Calu3 (cell line): ENCODE data around the gene DGUOK. TPM values are rescaled to one million over a fixed set of nuclear protein-coding genes. Genes with fewer than 3 reads are reported as not detected.

Experiments used
- BruUV-seq: library from RNA; stranded (reverse); fragments of 400-500 nt; replicated peaks from 2 replicates; lab custom pipeline; 2021; lab: Mats Ljungman, UMichigan
- CTCF ChIA-PET: fragments of 300-600 bp; sonication (Branson Sonifier 250); formaldehyde crosslinking; loops from one replicate; lab custom pipeline; 2022; ENCODE audit warnings: antibody characterized with exemption; lab: Charles Lee
- DNase-seq: peaks from one replicate; pipeline ENCODE4 v3.0.0; 2022
- H3K27ac Mint-ChIP-seq: one replicate; pipeline ENCODE4 v1.8.0; 2022; ENCODE audit warnings: mixed read lengths; ENCODE audit not compliant: unreplicated experiment
- H3K27me3 Mint-ChIP-seq: one replicate; pipeline ENCODE4 v1.8.0; 2022; ENCODE audit warnings: mixed read lengths; ENCODE audit not compliant: unreplicated experiment
- H3K36me3 Mint-ChIP-seq: one replicate; pipeline ENCODE4 v1.8.0; 2022; ENCODE audit warnings: mild to moderate bottlenecking, moderate library complexity, mixed read lengths; ENCODE audit not compliant: insufficient read depth, unreplicated experiment
- H3K4me1 Mint-ChIP-seq: one replicate; pipeline ENCODE4 v1.8.0; 2022; ENCODE audit warnings: mild to moderate bottlenecking, low read depth, mixed read lengths; ENCODE audit not compliant: unreplicated experiment
- H3K4me3 Mint-ChIP-seq: one replicate; pipeline ENCODE4 v1.8.0; 2022; ENCODE audit warnings: mild to moderate bottlenecking, low read depth, moderate library complexity, mixed read lengths; ENCODE audit not compliant: unreplicated experiment
- H3K9me3 Mint-ChIP-seq: one replicate; pipeline ENCODE4 v1.8.0; 2022; ENCODE audit warnings: low read depth, mixed read lengths; ENCODE audit not compliant: unreplicated experiment
- intact Hi-C: fragments of 100-400 bp; cut with micrococcal nuclease; formaldehyde crosslinking; loops from one replicate; pipeline ENCODE4 v1.10.0; 2022; ENCODE audit not compliant: unreplicated experiment
- total RNA-seq: library from RNA; stranded (reverse); gene quantifications from 2 replicates; pipeline ENCODE4 v1.2.3, GENCODE V29; 2022
- TF ChIP-seq, protein P1 (sequence below): fragments of 200-600 bp; IDR thresholded peaks from one replicate; pipeline ENCODE4 v1.8.0; 2022; ENCODE audit warnings: antibody characterized with exemption; ENCODE audit not compliant: unreplicated experiment

Gene DGUOK
- total RNA-seq, 1 experiment from 2014 or later, result 78.6 TPM

DNA sequence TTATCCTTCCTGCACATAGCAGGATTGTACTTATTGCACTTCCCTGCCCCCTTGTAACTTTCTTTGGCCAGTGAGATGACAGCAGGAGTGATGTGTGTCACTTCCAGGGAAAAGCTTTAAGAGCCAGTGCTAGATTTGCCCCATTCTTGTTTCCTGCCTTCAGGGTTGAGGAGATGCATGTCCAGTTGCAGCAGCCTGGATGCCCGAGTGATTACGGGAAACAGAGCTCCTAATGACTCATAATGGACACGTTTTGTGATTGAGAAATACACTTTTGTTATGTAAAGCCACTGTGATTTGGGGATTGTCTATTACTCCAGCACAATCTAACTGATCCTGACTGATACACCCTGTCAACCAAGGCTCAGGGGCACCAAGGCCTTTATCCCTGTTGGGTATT, 53.0 kb downstream of the DGUOK start:
- peaks cover 53% of the 10 kb centered on the region for H3K4me1 Mint-ChIP-seq
- DNase-seq, result peak; percentile 31
- H3K36me3 Mint-ChIP-seq, result peaks cover 41% of the 10 kb centered on the region
- BruUV-seq, result no TSS peak
- no peaks in the 10 kb centered on the region for H3K27me3 Mint-ChIP-seq
- H3K4me3 Mint-ChIP-seq, result no peak overlapping the region
- no peaks in the 10 kb centered on the region for H3K9me3 Mint-ChIP-seq
- H3K27ac Mint-ChIP-seq, result peak overlapping the region; percentile 32
- CTCF ChIA-PET, result no interaction called here
- intact Hi-C loops, result loop anchor here (5.0 kb wide), 1 partner anchor 143 kb away; no protein-coding TSS in a partner anchor
- TF ChIP-seq, protein P1, sequence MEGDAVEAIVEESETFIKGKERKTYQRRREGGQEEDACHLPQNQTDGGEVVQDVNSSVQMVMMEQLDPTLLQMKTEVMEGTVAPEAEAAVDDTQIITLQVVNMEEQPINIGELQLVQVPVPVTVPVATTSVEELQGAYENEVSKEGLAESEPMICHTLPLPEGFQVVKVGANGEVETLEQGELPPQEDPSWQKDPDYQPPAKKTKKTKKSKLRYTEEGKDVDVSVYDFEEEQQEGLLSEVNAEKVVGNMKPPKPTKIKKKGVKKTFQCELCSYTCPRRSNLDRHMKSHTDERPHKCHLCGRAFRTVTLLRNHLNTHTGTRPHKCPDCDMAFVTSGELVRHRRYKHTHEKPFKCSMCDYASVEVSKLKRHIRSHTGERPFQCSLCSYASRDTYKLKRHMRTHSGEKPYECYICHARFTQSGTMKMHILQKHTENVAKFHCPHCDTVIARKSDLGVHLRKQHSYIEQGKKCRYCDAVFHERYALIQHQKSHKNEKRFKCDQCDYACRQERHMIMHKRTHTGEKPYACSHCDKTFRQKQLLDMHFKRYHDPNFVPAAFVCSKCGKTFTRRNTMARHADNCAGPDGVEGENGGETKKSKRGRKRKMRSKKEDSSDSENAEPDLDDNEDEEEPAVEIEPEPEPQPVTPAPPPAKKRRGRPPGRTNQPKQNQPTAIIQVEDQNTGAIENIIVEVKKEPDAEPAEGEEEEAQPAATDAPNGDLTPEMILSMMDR, result no peak

DNA sequence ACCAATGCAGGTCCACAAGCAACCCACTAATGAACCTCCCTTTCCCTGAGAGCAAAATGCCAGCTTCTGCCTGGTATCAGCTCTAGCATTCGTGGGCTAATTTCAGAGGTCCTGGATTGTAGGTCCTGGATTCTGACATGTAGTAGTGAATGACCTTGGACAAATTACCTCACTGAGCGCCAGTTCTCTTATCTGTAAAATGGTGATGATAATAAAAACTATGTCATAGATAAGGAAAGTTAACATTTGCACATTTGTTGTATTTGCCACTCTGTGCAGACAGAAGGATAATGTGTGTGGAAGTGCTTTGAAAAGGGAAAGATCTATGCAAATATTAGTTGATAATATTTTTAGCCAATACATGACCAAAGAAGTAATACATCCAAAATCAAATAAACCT, 53.9 kb downstream of the DGUOK start:
- Mint-ChIP-seq H3K27ac (peak overlapping the region; percentile 95), H3K27me3 (no peaks in the 10 kb centered on the region), H3K9me3 (no peaks in the 10 kb centered on the region), H3K4me1 (peaks cover 53% of the 10 kb centered on the region), H3K4me3 (peak overlapping the region; percentile 81), H3K36me3 (peaks cover 44% of the 10 kb centered on the region)
- intact Hi-C loops, result loop anchor here (5.0 kb wide), 1 partner anchor 142 kb away; no protein-coding TSS in a partner anchor
- CTCF ChIA-PET, result interaction anchor here (1.0 to 1.1 kb wide), 2 partner anchors 44 to 154 kb away, joined by 3 to 4 read pairs; no protein-coding TSS in a partner anchor
- TF ChIP-seq, protein P1, result no peak
- DNase-seq, result no peak
- BruUV-seq, result no TSS peak

DNA sequence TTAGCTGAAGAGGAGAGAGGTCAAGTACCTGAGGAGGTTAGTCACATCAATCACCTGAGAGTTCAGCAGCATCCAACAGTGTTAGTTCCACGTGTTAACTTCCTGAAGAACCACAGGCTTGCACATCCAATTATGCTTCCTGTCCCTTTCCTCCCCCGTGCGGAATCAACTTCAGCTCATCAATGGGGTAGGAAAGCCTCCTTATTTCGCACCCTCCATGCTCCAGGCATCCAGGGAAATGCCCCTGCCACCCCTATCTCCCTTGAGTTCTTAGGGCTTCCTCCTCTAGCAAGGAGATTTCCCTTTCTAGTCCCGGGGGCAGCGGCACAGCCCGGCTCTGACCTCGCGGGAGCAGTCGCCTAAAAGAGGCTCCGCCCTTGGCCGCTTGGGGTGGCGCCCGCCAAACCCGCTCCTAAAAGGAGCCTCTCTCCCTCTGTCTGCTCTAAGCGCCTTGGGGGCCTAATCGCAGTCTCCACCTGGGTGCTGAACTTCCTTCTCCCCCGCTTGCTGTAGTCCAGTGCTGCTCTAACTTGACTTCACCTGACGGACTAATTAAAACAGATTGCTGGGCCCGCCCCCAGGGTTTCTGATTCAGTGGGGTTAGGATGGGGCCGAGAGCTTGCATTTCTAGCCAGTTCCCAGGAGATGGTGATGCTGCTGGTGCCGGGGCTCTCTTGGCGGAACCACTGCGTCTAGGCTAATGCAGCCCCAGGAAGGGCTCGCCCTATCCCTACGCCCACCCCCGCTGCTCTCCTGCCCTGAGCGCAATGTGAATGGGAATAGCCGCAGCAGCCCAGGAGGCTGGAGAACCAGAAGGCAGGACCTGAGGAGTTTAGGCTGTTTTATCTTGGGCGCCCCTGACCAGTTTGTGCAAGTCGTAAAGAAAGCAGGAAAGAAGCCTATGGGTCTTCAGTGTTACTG, 54.7 kb downstream of the DGUOK start:
- TF ChIP-seq, protein P1, result no peak
- Mint-ChIP-seq H3K4me3 (peak overlapping the region; percentile 81), H3K36me3 (peaks cover 52% of the 10 kb centered on the region), H3K4me1 (peaks cover 58% of the 10 kb centered on the region), H3K9me3 (no peaks in the 10 kb centered on the region), H3K27ac (peak overlapping the region; percentile 95), H3K27me3 (no peaks in the 10 kb centered on the region)
- BruUV-seq, result no TSS peak
- DNase-seq, result peak; percentile 70
- CTCF ChIA-PET, result interaction anchor here (0.8 to 1.1 kb wide), 3 partner anchors 45 to 168 kb away, joined by 3 to 4 read pairs (median 4); no protein-coding TSS in a partner anchor
- intact Hi-C loops, result loop anchor here (5.0 kb wide), 1 partner anchor 141 kb away; no protein-coding TSS in a partner anchor

DNA sequence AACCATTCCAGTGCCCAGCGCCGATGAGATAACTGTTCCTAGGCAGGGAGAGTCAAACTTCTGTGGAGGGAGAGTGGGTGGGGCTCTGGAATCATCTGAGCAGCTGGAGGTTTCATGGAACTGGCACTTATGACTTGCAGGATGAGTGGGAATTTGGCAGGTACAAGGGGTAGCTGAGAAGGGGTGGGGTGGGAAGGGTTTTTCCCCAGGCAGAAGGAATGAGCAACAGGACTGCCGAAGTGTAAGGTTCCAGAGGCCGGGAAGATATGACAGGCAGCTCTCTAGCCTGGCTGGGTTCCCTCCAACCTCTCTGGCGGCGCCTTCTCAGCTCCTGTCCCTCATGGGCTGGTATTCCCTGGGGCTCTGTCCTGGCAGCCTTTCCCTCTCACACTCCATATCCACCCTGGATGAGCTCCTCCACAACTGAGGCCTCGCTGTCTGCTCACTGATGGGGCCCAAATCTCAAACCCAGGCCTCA, 55.5 kb downstream of the DGUOK start:
- Mint-ChIP-seq H3K27ac (peak overlapping the region; percentile 95), H3K4me3 (peak overlapping the region; percentile 81), H3K27me3 (no peaks in the 10 kb centered on the region), H3K36me3 (peaks cover 60% of the 10 kb centered on the region), H3K4me1 (peaks cover 66% of the 10 kb centered on the region), H3K9me3 (no peaks in the 10 kb centered on the region)
- no peak for DNase-seq
- TF ChIP-seq, protein P1, result no peak
- intact Hi-C loops, result loop anchor here (5.0 kb wide), 1 partner anchor 140 kb away; no protein-coding TSS in a partner anchor
- CTCF ChIA-PET, result interaction anchor here (0.8 kb wide), 1 partner anchor 168 kb away, joined by 4 read pairs; no protein-coding TSS in a partner anchor
- BruUV-seq, result no TSS peak
